WTC11 (cell line): Measurements from ENCODE around the gene SYN1. TPM values are rescaled to one million over a fixed set of nuclear protein-coding genes. Genes with fewer than 3 reads are reported as not detected.

Source experiments
- ATAC-seq: fragments of 200-7000 bp; cut with Tn5 transposase; 2 replicates; pipeline ENCODE4 v1.10.0; 2021; ENCODE audit warnings: mild to moderate bottlenecking, moderate library complexity
- CTCF ChIA-PET: fragments of 300-600 bp; sonication (Branson Sonifier 250); formaldehyde crosslinking; loops from one replicate; lab custom pipeline; 2021; ENCODE audit warnings: antibody characterized with exemption; lab: Charles Lee
- POLR2A ChIA-PET: fragments of 350-600 bp; sonication (Branson Sonifier 250); formaldehyde crosslinking; loops from one replicate; lab custom pipeline; 2021; ENCODE audit warnings: antibody characterized with exemption; lab: Charles Lee
- DNase-seq: peaks from one replicate; pipeline ENCODE4 v3.0.0; 2021; ENCODE audit warnings: low spot score
- H3K27ac Mint-ChIP-seq: 2 replicates; pipeline ENCODE4 v1.8.0; 2021; ENCODE audit warnings: mixed read lengths
- H3K27me3 Mint-ChIP-seq: 2 replicates; pipeline ENCODE4 v1.8.0; 2021; ENCODE audit warnings: low read depth, mild to moderate bottlenecking, moderate library complexity, mixed read lengths
- H3K36me3 Mint-ChIP-seq: 2 replicates; pipeline ENCODE4 v1.8.0; 2021; ENCODE audit warnings: mixed read lengths
- H3K4me1 Mint-ChIP-seq: 2 replicates; pipeline ENCODE4 v1.8.0; 2022; ENCODE audit warnings: mixed read lengths
- H3K4me3 Mint-ChIP-seq: 2 replicates; pipeline ENCODE4 v1.8.0; 2021; ENCODE audit warnings: mild to moderate bottlenecking, moderate library complexity, mixed read lengths
- H3K9me3 Mint-ChIP-seq: 2 replicates; pipeline ENCODE4 v1.8.0; 2021; ENCODE audit warnings: mixed read lengths
- ATF1 ChIP-seq: sonication (generic); formaldehyde crosslinking; IDR thresholded peaks from 2 replicates; pipeline ENCODE4 v1.8.1; 2023; ENCODE audit warnings: mild to moderate bottlenecking, moderate library complexity, missing genetic modification reagents
- EMX1 ChIP-seq: fragments of 250-450 bp; sonication (Bioruptor Pico); IDR thresholded peaks from 2 replicates; pipeline ENCODE4 v1.8.0; 2021; ENCODE audit warnings: mild to moderate bottlenecking
- JAZF1 ChIP-seq: fragments of 250-450 bp; sonication (Bioruptor Pico); IDR thresholded peaks from 2 replicates; pipeline ENCODE4 v1.9.0; 2021; ENCODE audit warnings: moderate library complexity, mild to moderate bottlenecking, inconsistent platforms
- KAT7 ChIP-seq: sonication (generic); formaldehyde crosslinking; IDR thresholded peaks from 2 replicates; pipeline ENCODE4 v1.8.1; 2023; ENCODE audit warnings: missing genetic modification reagents, mild to moderate bottlenecking, borderline replicate concordance
- MLX ChIP-seq: sonication (generic); formaldehyde crosslinking; IDR thresholded peaks from 2 replicates; pipeline ENCODE4 v1.8.1; 2023; ENCODE audit warnings: mild to moderate bottlenecking, missing genetic modification reagents, moderate library complexity
- NR2C2 ChIP-seq: sonication (generic); formaldehyde crosslinking; IDR thresholded peaks from 2 replicates; pipeline ENCODE4 v1.8.0; 2022; ENCODE audit warnings: mild to moderate bottlenecking, missing genetic modification reagents
- PRRX2 ChIP-seq: fragments of 250-450 bp; sonication (Bioruptor Pico); IDR thresholded peaks from 2 replicates; pipeline ENCODE4 v1.8.0; 2021; ENCODE audit warnings: mild to moderate bottlenecking
- ZNF425 ChIP-seq: fragments of 250-450 bp; sonication (Bioruptor Pico); conservative IDR thresholded peaks from 2 replicates; pipeline ENCODE4 v1.9.0; 2021; ENCODE audit warnings: mild to moderate bottlenecking
- total RNA-seq: library from RNA; stranded (reverse); gene quantifications from 3 replicates; pipeline ENCODE4 v1.2.3, GENCODE V29; 2021
- TF ChIP-seq, protein P1 (sequence below): sonication (generic); formaldehyde crosslinking; IDR thresholded peaks from 2 replicates; pipeline ENCODE4 v1.8.1; 2022; ENCODE audit warnings: mild to moderate bottlenecking, moderate library complexity, missing genetic modification reagents
- TF ChIP-seq, protein P2 (sequence below): sonication (generic); formaldehyde crosslinking; conservative IDR thresholded peaks from 2 replicates; pipeline ENCODE4 v1.8.1; 2023; ENCODE audit warnings: mild to moderate bottlenecking, low read depth, missing genetic modification reagents, moderate library complexity
- TF ChIP-seq, protein P3 (sequence below): sonication (generic); formaldehyde crosslinking; IDR thresholded peaks from 2 replicates; pipeline ENCODE4 v1.8.1; 2023; ENCODE audit warnings: mild to moderate bottlenecking, missing genetic modification reagents
- TF ChIP-seq, protein P4 (sequence below): sonication (generic); formaldehyde crosslinking; IDR thresholded peaks from 2 replicates; pipeline ENCODE4 v1.8.0; 2022; ENCODE audit warnings: mild to moderate bottlenecking, missing genetic modification reagents
- TF ChIP-seq, protein P5 (sequence below): fragments of 250-450 bp; sonication (Bioruptor Pico); IDR thresholded peaks from 2 replicates; pipeline ENCODE4 v1.9.0; 2021; ENCODE audit warnings: mild to moderate bottlenecking
- TF ChIP-seq, protein P6 (sequence below): sonication (generic); formaldehyde crosslinking; IDR thresholded peaks from 2 replicates; pipeline ENCODE4 v1.8.1; 2023; ENCODE audit warnings: mild to moderate bottlenecking, missing genetic modification reagents, borderline replicate concordance
- TF ChIP-seq, protein P7 (sequence below): sonication (generic); formaldehyde crosslinking; IDR thresholded peaks from 2 replicates; pipeline ENCODE4 v1.8.1; 2022; ENCODE audit warnings: mild to moderate bottlenecking, missing genetic modification reagents, moderate library complexity, borderline replicate concordance

Gene SYN1
- total RNA-seq, 1 experiment from 2014 or later, result 7.1 TPM

DNA sequence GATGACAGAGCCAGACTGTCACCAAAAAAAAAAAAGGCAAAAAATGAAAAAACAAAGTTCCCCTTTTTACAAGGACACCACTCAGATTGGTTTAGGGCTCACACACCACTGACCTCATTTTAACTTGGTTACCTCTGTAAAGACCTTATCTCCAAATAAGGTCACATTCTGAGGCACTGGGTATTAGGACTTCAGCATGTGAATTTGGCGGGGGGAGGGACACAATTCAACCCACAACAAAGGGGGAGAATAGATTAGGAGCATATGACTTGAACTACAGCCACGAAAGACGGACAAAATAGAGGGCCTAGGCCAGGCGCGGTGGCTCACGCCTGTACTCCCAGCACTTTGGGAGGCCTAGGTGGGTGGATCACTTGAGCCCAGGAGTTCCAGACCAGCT, 89.6 kb downstream of the SYN1 start (continued):
- TF ChIP-seq, protein P1, sequence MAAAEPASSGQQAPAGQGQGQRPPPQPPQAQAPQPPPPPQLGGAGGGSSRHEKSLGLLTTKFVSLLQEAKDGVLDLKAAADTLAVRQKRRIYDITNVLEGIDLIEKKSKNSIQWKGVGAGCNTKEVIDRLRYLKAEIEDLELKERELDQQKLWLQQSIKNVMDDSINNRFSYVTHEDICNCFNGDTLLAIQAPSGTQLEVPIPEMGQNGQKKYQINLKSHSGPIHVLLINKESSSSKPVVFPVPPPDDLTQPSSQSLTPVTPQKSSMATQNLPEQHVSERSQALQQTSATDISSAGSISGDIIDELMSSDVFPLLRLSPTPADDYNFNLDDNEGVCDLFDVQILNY (CRISPR knock-in tag), result no peak

- DNase-seq (no peak), ATAC-seq (no peak)
- no peaks in the 10 kb centered on the region; the same call in 1 of the 2 replicates for H3K27me3 Mint-ChIP-seq
- ChIA-PET POLR2A (no interaction called here), CTCF (interaction anchor here (0.7 kb wide), 1 partner anchor 26 kb away, joined by 3 read pairs; no protein-coding TSS in a partner anchor)
- no peaks in the 10 kb centered on the region for H3K4me1 Mint-ChIP-seq
- H3K27ac Mint-ChIP-seq, result no peak overlapping the region
- no peaks in the 10 kb centered on the region for H3K9me3 Mint-ChIP-seq
- no peak overlapping the region for H3K4me3 Mint-ChIP-seq
- TF ChIP-seq, protein P2, sequence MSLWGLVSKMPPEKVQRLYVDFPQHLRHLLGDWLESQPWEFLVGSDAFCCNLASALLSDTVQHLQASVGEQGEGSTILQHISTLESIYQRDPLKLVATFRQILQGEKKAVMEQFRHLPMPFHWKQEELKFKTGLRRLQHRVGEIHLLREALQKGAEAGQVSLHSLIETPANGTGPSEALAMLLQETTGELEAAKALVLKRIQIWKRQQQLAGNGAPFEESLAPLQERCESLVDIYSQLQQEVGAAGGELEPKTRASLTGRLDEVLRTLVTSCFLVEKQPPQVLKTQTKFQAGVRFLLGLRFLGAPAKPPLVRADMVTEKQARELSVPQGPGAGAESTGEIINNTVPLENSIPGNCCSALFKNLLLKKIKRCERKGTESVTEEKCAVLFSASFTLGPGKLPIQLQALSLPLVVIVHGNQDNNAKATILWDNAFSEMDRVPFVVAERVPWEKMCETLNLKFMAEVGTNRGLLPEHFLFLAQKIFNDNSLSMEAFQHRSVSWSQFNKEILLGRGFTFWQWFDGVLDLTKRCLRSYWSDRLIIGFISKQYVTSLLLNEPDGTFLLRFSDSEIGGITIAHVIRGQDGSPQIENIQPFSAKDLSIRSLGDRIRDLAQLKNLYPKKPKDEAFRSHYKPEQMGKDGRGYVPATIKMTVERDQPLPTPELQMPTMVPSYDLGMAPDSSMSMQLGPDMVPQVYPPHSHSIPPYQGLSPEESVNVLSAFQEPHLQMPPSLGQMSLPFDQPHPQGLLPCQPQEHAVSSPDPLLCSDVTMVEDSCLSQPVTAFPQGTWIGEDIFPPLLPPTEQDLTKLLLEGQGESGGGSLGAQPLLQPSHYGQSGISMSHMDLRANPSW (CRISPR knock-in tag), result no peak
- TF ChIP-seq JAZF1 (no peak), EMX1 (CRISPR knock-in tag) (no peak), ATF1 (no peak)
- TF ChIP-seq, protein P3, sequence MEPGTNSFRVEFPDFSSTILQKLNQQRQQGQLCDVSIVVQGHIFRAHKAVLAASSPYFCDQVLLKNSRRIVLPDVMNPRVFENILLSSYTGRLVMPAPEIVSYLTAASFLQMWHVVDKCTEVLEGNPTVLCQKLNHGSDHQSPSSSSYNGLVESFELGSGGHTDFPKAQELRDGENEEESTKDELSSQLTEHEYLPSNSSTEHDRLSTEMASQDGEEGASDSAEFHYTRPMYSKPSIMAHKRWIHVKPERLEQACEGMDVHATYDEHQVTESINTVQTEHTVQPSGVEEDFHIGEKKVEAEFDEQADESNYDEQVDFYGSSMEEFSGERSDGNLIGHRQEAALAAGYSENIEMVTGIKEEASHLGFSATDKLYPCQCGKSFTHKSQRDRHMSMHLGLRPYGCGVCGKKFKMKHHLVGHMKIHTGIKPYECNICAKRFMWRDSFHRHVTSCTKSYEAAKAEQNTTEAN (CRISPR knock-in tag), result no peak
- TF ChIP-seq, protein P4, sequence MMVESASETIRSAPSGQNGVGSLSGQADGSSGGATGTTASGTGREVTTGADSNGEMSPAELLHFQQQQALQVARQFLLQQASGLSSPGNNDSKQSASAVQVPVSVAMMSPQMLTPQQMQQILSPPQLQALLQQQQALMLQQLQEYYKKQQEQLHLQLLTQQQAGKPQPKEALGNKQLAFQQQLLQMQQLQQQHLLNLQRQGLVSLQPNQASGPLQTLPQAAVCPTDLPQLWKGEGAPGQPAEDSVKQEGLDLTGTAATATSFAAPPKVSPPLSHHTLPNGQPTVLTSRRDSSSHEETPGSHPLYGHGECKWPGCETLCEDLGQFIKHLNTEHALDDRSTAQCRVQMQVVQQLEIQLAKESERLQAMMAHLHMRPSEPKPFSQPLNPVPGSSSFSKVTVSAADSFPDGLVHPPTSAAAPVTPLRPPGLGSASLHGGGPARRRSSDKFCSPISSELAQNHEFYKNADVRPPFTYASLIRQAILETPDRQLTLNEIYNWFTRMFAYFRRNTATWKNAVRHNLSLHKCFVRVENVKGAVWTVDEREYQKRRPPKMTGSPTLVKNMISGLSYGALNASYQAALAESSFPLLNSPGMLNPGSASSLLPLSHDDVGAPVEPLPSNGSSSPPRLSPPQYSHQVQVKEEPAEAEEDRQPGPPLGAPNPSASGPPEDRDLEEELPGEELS (CRISPR knock-in tag), result no peak
- H3K36me3 Mint-ChIP-seq, result no peaks in the 10 kb centered on the region
Observed at GRCh38 chrX:47529548-47529947, 90.1 kb downstream of the SYN1 start.

DNA sequence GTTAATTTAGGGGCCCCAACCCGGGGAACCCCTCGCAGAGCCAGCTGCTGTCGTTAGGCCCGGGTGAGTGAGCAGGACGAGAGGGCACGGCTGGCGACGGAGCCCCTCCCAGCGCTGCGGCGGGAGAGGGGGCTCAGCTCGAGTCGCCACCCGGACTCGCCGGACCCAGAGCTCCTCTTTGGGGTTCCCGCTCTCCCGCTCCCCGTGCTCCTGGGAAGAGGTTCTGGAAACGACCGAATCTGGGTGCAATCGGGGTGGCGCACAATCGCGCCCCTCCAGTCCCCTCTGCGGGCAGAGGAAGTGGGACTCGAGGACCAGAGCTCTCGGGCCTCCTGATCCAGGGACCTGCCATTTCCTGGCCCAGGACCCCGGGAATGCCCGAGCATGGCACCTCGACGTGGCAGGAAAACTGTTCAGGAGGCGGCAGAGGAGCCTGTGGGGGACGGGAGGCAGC, 95.9 kb downstream of the SYN1 start:
- ATAC-seq (peak; percentile 51), DNase-seq (peak; percentile 13)
- ChIA-PET POLR2A (interaction anchor here (1.2 kb wide), 1 partner anchor 333 kb away, joined by 6 read pairs; no protein-coding TSS in a partner anchor), CTCF (interaction anchor here (0.6 to 3.7 kb wide), 32 partner anchors 8 to 434 kb away, joined by 3 to 45 read pairs (median 4); partner anchors contain the start of genes NDUFB11, RBM10 and ZNF81)
- Mint-ChIP-seq H3K4me3 (peak overlapping the region; percentile 71), H3K4me1 (0 out of 2 replicates have a peak, but pooled peaks cover 3% of the 10 kb centered on the region), H3K27me3 (peaks cover 9% of the 10 kb centered on the region), H3K27ac (no peak overlapping the region), H3K36me3 (no peaks in the 10 kb centered on the region), H3K9me3 (no peaks in the 10 kb centered on the region)
- TF ChIP-seq PRRX2 (CRISPR knock-in tag) (no peak), MLX (CRISPR knock-in tag) (no peak), ZNF425 (CRISPR knock-in tag) (no peak), KAT7 (no peak), JAZF1 (no peak), NR2C2 (CRISPR knock-in tag) (no peak)
- TF ChIP-seq, protein P5, sequence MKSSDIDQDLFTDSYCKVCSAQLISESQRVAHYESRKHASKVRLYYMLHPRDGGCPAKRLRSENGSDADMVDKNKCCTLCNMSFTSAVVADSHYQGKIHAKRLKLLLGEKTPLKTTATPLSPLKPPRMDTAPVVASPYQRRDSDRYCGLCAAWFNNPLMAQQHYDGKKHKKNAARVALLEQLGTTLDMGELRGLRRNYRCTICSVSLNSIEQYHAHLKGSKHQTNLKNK, result no peak
- TF ChIP-seq, protein P6, sequence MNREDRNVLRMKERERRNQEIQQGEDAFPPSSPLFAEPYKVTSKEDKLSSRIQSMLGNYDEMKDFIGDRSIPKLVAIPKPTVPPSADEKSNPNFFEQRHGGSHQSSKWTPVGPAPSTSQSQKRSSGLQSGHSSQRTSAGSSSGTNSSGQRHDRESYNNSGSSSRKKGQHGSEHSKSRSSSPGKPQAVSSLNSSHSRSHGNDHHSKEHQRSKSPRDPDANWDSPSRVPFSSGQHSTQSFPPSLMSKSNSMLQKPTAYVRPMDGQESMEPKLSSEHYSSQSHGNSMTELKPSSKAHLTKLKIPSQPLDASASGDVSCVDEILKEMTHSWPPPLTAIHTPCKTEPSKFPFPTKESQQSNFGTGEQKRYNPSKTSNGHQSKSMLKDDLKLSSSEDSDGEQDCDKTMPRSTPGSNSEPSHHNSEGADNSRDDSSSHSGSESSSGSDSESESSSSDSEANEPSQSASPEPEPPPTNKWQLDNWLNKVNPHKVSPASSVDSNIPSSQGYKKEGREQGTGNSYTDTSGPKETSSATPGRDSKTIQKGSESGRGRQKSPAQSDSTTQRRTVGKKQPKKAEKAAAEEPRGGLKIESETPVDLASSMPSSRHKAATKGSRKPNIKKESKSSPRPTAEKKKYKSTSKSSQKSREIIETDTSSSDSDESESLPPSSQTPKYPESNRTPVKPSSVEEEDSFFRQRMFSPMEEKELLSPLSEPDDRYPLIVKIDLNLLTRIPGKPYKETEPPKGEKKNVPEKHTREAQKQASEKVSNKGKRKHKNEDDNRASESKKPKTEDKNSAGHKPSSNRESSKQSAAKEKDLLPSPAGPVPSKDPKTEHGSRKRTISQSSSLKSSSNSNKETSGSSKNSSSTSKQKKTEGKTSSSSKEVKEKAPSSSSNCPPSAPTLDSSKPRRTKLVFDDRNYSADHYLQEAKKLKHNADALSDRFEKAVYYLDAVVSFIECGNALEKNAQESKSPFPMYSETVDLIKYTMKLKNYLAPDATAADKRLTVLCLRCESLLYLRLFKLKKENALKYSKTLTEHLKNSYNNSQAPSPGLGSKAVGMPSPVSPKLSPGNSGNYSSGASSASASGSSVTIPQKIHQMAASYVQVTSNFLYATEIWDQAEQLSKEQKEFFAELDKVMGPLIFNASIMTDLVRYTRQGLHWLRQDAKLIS (CRISPR knock-in tag), result no peak
- TF ChIP-seq, protein P7, sequence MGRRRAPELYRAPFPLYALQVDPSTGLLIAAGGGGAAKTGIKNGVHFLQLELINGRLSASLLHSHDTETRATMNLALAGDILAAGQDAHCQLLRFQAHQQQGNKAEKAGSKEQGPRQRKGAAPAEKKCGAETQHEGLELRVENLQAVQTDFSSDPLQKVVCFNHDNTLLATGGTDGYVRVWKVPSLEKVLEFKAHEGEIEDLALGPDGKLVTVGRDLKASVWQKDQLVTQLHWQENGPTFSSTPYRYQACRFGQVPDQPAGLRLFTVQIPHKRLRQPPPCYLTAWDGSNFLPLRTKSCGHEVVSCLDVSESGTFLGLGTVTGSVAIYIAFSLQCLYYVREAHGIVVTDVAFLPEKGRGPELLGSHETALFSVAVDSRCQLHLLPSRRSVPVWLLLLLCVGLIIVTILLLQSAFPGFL (CRISPR knock-in tag), result no peak
